ENCODE measurements around the gene STEAP1B.

- TF ChIP-seq CTCF (IDR thresholded peaks at IDR 0.05) (no peak), POLR2AphosphoS5 (IDR thresholded peaks at IDR 0.05) (no peak), EP300 (IDR thresholded peaks at IDR 0.05) (no peak), POLR2A (IDR thresholded peaks at IDR 0.05; ENCODE audit: low read depth) (no peak)
Measured at GRCh38 chr7:22385326-22385725, 114.7 kb downstream of the STEAP1B start.

Data from esophagus muscularis mucosa (tissue), 4 donors.